ENCODE data around the gene PMPCA.
A peak's percentile ranks its signal among the peaks of the same experiment; 100 is the strongest.
"Not testable (repeated sequence)": the region's sequence is repeated elsewhere in the genome, so short reads cannot be mapped to it uniquely, and the experiment has no call there.

Gene PMPCA

DNA sequence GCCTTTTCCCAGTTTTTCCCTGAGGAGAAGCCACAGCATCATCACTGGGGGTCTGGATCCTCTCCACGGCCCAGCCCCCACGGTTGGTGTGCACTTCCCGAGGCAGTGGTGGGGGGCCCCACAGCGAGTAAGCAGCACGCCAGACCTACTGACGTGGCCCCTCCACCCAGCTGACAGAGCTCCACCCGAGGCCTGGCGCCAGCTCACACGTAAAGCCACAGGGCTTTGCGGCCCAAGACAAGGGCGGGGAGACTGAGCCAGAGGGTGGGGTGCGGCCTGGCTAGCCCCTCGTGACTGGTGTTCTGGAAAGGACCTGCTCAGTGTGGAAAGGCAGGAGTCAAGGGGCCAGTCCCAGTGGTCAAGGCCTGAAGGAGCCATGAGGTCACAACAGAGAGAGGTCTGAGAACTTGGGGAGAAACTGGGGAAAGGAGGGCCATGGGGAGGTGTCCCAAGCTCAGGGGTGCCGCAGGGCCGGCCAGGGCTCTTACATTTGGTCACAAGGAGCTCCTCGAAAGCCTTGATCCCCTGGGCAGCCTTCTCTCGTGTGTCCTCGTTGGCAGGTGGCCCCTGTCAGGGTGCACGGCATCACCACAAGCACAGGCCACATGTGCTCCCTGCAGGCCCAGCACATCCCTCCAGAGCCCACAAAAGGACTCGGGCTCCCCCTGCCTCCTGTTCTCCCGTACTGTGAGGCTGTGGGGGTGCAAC, 16.0 kb upstream of the PMPCA start:
- DNase-seq (ENCODE audit: low spot score) = no peak

- DNase-seq (ENCODE audit: low spot score) = no peak
These were observed 15.5 kb upstream of the PMPCA start for GRCh38 chr9:136395020-136395340.

DNA sequence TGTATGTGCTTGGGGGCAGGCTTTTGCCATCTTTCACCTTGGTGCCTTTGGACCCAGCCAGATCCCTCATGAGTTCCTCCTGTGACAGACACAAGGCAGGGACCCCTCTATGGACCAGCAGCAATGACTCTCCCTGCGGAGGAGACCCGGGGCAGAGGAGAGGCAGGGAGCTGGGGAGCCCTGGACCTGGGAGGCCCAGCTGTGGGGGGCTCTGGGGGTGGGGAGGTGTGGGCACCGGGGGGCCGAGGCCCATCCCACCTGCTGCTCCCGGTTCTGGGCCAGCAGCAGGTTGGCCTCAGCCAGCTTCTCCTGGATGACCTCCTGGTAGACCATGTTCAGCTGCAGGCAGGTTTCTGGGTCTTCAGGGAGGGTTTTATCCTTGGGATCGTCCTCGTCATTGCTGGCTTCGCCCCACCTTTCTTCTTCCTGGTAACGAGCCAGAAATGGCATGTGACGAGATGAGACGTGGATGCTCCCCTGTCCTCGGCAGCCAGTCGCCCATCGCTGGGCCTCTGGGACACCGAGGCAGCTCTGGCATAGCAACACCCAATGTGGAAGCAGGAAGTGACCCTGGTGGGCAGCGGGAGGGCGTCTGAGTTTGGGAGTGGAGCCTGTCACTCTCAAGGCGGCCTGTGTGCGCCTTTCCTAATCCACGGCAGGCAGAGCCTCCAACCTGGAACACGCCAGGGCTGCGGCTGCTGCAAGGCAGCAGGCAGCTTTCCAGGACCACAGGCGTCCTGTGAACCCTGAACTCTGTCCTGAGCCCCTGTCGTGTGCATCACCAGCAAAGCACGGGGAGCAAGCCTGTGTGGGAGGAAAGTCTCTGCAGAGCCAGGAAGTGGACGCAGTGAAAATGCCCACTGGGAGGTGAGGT, 14.9 kb upstream of the PMPCA start:
- DNase-seq (ENCODE audit: low spot score) = no peak

DNA sequence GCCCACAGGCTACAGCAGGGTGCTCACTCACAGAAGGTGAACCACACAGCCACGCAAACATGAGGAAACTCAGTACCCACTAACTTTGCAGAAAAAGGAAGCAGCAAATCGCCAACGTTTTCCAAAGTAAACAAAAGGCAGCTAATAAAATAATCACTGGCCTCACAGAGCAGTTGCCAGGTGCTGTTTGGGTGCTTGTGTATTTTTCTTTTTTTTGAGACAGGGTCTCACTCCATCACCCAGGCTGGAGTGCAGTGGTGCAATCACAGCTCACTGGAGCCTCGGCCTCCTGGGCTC, 14.3 kb upstream of the PMPCA start:
- no peak for DNase-seq (ENCODE audit: low spot score)

GRCh38 chr9:136397643-136398042, 12.8 kb upstream of the PMPCA start:
- DNase-seq (ENCODE audit: low spot score) = no peak

- no peak for DNase-seq (ENCODE audit: low spot score)
These were observed 12.2 kb upstream of the PMPCA start for GRCh38 chr9:136398286-136398685.

DNA sequence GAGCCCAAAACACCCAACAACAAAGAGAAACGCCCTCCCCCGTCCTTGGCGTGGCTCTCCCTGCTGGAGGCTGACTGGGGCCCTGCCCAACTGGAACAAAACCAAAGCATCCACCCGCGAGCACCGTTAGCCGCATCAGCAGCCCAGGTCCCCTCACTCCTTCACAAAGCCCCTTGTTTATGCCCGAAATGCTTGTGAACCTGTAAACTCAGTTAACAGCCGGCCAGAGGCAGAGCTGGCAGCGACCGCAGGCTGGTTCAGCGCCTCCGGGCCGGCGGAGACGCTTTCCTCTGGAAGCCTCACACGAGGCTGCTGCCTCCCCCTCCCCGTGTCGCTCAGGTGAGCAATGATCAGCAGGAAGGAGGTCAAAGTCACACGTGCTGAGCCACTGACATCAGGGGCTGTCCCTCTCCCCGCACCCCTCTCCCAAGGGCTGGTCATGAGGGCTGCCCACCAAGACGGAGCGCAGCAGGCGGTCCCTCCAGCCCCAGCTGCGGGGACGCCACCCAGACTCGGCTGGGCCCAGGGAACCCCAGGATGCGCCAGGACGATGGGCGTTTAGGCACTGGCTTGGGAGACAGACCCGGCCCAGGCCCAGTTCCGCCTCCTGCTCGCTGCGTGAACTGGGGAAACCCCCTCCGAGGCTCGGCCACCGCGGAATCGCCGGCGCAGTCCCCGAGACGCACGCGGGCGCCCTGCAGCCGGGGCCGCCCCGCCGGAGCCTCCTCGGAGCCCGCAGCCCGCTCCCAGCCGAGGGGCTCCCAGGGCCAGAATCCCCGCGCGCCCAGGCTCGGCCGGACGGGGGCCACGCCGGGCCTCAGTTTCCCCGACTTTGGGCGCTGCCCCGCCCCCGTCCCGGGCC, 11.1 kb upstream of the PMPCA start:
- no peak for DNase-seq (ENCODE audit: low spot score)

GRCh38 chr9:136400038-136400834, 10.2 kb upstream of the PMPCA start, which contains the start of gene SNAPC4:
SNAPC4 (minus strand) TSS chr9:136400170; CDS start chr9:136398428, 1,742 bp downstream.
- peak; percentile 86 for DNase-seq (ENCODE audit: low spot score)

DNA sequence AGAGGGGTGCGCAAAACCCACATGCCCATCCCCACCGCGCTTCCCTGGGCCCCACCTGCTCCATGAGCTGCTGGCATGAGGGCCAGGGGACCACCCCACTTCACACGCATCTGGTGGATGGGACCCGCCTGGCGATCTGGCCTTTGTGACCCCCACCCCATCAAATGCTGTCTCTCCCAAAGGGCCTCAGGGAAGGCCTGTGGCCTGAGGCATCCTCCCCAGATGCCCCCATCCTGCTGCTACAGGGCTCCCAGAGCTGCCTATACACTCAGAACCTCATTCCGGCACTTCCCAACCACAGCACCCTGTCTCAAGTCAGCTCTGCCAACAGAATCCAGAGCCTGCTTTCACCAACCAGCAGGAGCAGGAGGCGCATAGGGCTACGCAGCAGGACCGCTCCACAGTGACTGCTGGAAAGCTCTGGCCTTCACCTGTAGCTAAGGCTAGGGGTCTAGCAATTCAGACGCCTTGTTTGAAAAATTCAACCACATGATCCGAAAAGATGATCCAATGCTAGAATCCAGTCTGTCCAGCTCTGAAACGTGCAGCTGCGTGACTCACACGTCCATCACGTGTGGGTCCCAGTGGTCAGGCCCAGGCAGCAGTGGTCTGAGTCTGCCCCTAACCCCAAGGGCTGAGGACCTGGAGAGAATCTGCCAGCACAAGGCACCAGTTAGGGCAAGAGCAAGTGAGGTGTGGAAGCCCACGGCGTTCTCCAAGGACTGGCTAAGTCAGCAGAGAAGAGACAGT, 9.1 kb upstream of the PMPCA start:
- DNase-seq (ENCODE audit: low spot score) = no peak

DNA sequence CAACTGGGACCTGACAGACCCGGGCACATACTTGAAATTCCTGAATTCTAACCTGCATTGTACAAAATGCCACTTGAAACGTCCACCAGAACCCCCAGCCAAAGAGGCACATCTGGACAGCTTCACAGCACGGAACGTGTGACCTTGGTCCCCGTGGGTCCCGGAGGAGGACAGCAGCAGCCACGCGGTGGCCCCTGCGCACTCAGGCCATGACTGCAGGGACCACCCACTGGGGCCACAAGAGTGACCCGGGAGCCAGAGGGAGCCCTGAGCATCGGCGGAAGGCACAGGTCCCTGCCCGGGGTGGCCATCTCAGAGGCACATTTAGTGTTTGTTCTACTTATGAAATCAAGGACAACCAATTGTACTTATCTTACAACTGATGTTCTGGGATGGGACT, 8.4 kb upstream of the PMPCA start:
- DNase-seq (ENCODE audit: low spot score) = no peak

GRCh38 chr9:136403538-136403914, 6.9 kb upstream of the PMPCA start:
- no peak for DNase-seq (ENCODE audit: low spot score)

GRCh38 chr9:136403915-136404800, 6.3 kb upstream of the PMPCA start:
- no peak for DNase-seq (ENCODE audit: low spot score)

GRCh38 chr9:136404801-136405136, 5.7 kb upstream of the PMPCA start:
- no peak for DNase-seq (ENCODE audit: low spot score)

GRCh38 chr9:136405481-136405880, 5.0 kb upstream of the PMPCA start:
- DNase-seq (ENCODE audit: low spot score) = no peak

DNA sequence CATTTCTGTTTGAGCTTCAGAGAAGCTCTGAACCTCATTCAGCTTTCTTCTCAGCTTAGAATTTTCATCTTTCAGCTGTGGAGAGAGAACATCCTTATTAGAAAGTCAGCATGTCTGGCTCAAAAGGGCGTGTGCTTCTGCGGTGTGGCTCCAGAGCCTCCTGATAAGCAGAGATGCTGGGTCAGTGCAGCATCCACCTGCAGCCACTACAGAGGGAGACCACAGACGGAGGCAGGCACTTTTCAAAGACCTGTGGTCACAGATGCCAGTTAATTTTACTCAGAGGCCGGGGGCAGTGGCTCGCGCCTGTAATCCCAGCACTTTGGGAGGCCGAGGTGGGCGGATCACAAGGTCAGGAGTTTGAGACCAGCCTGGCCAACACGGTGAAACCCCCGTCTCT, 4.6 kb upstream of the PMPCA start:
- not testable (repeated sequence) for DNase-seq (ENCODE audit: low spot score)

GRCh38 chr9:136407061-136407460, 3.4 kb upstream of the PMPCA start:
- not testable (repeated sequence) for DNase-seq (ENCODE audit: low spot score)

GRCh38 chr9:136407911-136408310, 2.5 kb upstream of the PMPCA start:
- no peak for DNase-seq (ENCODE audit: low spot score)

DNA sequence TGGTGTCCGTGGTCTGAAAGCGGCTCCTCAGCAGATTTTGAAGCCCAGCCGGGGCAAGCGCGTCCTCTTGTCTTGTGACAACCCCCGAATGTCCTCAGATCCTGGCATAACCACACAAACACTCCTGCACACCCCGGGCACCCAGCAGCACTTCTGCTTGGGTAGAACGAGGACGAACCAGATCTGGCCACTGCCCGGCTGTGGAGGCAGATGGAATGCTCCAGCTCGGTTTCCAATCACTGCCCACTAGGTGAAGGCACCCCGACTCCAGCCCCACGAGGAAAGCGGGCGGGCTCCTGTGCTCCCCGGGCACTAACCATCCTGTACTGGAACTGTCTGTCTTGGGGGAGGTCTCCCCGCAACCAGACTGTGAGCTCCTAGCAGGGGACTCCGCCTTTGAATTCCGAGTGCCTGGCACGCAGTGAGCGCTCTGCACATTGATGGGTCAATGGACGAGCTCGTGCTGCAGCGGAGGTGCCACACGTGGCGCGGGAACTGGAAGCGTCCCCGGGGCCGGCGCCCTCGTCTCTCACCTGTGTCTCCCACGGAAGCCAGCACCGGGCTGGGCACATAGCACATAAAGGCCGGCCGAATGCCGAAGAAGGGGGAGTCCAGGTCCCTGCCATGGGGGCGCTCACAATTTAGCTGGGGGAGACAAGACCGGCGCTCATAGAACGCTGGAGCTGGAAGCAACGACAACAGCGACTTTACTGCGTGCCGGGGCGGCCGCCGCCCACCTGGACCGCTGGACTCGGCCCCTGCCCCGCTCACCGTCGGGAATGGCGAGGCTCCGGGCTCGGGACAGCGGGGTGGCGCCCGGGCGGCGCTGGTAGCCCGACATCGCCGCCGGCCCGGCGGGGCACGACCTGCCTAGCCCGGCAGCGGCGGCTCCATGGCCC, 652 bp upstream of the PMPCA start:
- no peak for DNase-seq (ENCODE audit: low spot score)

GRCh38 chr9:136411378-136411777, 920 bp downstream of the PMPCA start:
- DNase-seq (ENCODE audit: low spot score) = no peak
